OCI-LY1 (cell line): Measurements from ENCODE around the gene POGK.

Experiments used
- H2AFZ ChIP-seq: fragments of 200-600 bp; sonication (generic), shearing (Covaris generic); 2 replicates; pipeline ENCODE4 v1.6.0; 2014; ENCODE audit warnings: antibody characterized with exemption, mild to moderate bottlenecking, low read length
- H3F3A ChIP-seq: fragments of 200-600 bp; sonication (generic), shearing (Covaris generic); 2 replicates; pipeline ENCODE4 v1.6.0; 2014; ENCODE audit warnings: mild to moderate bottlenecking, antibody characterized with exemption, low read length, moderate library complexity; ENCODE audit not compliant: insufficient read depth
- H3K27ac ChIP-seq: fragments of 200-600 bp; sonication (generic); 2 replicates; pipeline ENCODE4 v1.5.1; 2014; ENCODE audit warnings: low read length, mixed run types, mild to moderate bottlenecking, low read depth; ENCODE audit not compliant: poor library complexity, severe bottlenecking
- H3K27me3 ChIP-seq: fragments of 200-600 bp; sonication (generic); 2 replicates; pipeline ENCODE4 v1.6.0; 2014; ENCODE audit warnings: antibody characterized with exemption, mild to moderate bottlenecking, low read length, moderate library complexity; ENCODE audit not compliant: insufficient read depth
- H3K36me3 ChIP-seq: fragments of 200-600 bp; sonication (generic); 2 replicates; pipeline ENCODE4 v1.6.1; 2014; ENCODE audit warnings: mild to moderate bottlenecking, antibody characterized with exemption, low read length, moderate library complexity, mixed read lengths; ENCODE audit not compliant: insufficient read depth
- H3K4me1 ChIP-seq: fragments of 200-600 bp; sonication (generic); 2 replicates; pipeline ENCODE4 v1.5.1; 2014; ENCODE audit warnings: mild to moderate bottlenecking, low read length, moderate library complexity; ENCODE audit not compliant: insufficient read depth, severe bottlenecking
- H3K4me2 ChIP-seq: fragments of 200-600 bp; sonication (generic), shearing (Covaris generic); 2 replicates; pipeline ENCODE4 v1.6.1; 2014; ENCODE audit warnings: low read length
- H3K4me3 ChIP-seq: fragments of 200-600 bp; sonication (generic); 2 replicates; pipeline ENCODE4 v1.5.1; 2014; ENCODE audit warnings: low read length, low read depth, mild to moderate bottlenecking, mixed read lengths; ENCODE audit not compliant: poor library complexity, severe bottlenecking
- H3K79me2 ChIP-seq: fragments of 200-600 bp; shearing (Covaris generic); 2 replicates; pipeline ENCODE4 v1.6.1; 2016; ENCODE audit warnings: mixed run types, low read length, mixed read lengths; ENCODE audit not compliant: insufficient read depth
- H3K9ac ChIP-seq: fragments of 200-600 bp; sonication (generic), shearing (Covaris generic); 2 replicates; pipeline ENCODE4 v1.6.1; 2014; ENCODE audit warnings: mild to moderate bottlenecking, low read length, mixed read lengths
- H3K9me2 ChIP-seq: fragments of 200-600 bp; sonication (generic), shearing (Covaris generic); 2 replicates; pipeline ENCODE4 v1.6.1; 2014; ENCODE audit warnings: low read depth, mild to moderate bottlenecking, low read length, mixed read lengths
- H3K9me3 ChIP-seq: fragments of 200-600 bp; shearing (Covaris generic); 2 replicates; pipeline ENCODE4 v1.6.1; 2014; ENCODE audit warnings: low read length, mixed read lengths
- H4K20me1 ChIP-seq: fragments of 200-600 bp; sonication (generic), shearing (Covaris generic); 2 replicates; pipeline ENCODE4 v1.6.0; 2016; ENCODE audit warnings: mild to moderate bottlenecking, low read length; ENCODE audit not compliant: insufficient read depth
- EZH2 ChIP-seq: fragments of 200-600 bp; sonication (generic), shearing (Covaris generic); IDR thresholded peaks from 2 replicates; pipeline ENCODE4 v1.8.0; 2017; ENCODE audit warnings: borderline replicate concordance, mixed run types, mild to moderate bottlenecking, antibody characterized with exemption, low read length, moderate library complexity, mixed read lengths
- TF ChIP-seq, protein P1 (sequence below): fragments of 200-600 bp; sonication (generic), shearing (Covaris generic); IDR thresholded peaks from 2 replicates; pipeline ENCODE4 v1.5.1; 2017; ENCODE audit warnings: mild to moderate bottlenecking, antibody characterized with exemption, low read length, moderate library complexity, mixed read lengths

POGK gene

DNA sequence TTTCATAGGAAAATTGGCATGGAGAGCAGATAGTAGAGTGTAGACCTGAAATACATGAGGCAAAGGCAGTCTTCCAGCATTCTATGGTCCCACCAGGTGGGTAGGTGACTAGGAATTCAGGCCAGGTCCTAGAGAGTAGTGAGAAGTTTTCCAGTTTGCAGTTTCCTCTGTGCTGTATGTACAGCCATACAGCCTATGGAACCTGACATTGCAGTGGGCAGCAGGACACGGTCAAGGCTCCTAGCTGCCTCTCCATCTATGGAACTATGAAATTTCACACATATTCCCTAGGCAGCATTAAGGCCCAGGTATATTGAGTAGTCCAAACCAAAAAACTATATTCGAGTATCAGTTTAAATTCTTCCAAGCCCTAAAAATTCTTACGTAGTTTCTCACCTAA lies 16.3 kb downstream of the POGK start:
- H3K27ac ChIP-seq: no peak overlapping the region
- no peaks in the 10 kb centered on the region for H3K9me2 ChIP-seq
- no peak overlapping the region for H3K4me3 ChIP-seq
- no peaks in the 10 kb centered on the region for H3K79me2 ChIP-seq
- no peak overlapping the region for H2AFZ ChIP-seq
- H3K4me2 ChIP-seq: no peak overlapping the region
- no peak overlapping the region for H3K9ac ChIP-seq
- H3K27me3 ChIP-seq: no peaks in the 10 kb centered on the region
- no peak for TF ChIP-seq EZH2
- TF ChIP-seq, protein P1, sequence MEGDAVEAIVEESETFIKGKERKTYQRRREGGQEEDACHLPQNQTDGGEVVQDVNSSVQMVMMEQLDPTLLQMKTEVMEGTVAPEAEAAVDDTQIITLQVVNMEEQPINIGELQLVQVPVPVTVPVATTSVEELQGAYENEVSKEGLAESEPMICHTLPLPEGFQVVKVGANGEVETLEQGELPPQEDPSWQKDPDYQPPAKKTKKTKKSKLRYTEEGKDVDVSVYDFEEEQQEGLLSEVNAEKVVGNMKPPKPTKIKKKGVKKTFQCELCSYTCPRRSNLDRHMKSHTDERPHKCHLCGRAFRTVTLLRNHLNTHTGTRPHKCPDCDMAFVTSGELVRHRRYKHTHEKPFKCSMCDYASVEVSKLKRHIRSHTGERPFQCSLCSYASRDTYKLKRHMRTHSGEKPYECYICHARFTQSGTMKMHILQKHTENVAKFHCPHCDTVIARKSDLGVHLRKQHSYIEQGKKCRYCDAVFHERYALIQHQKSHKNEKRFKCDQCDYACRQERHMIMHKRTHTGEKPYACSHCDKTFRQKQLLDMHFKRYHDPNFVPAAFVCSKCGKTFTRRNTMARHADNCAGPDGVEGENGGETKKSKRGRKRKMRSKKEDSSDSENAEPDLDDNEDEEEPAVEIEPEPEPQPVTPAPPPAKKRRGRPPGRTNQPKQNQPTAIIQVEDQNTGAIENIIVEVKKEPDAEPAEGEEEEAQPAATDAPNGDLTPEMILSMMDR: no peak
- peaks cover 100% of the 10 kb centered on the region for H3K36me3 ChIP-seq
- H3F3A ChIP-seq: no peaks in the 10 kb centered on the region
- no peaks in the 10 kb centered on the region for H3K9me3 ChIP-seq
- H3K4me1 ChIP-seq: peaks cover 9% of the 10 kb centered on the region
- H4K20me1 ChIP-seq: no peaks in the 10 kb centered on the region

- Histone ChIP-seq H4K20me1 (no peaks in the 10 kb centered on the region), H2AFZ (no peak overlapping the region), H3K27ac (no peak overlapping the region), H3K9ac (no peak overlapping the region), H3K36me3 (peaks cover 100% of the 10 kb centered on the region), H3K79me2 (no peaks in the 10 kb centered on the region), H3F3A (no peaks in the 10 kb centered on the region), H3K9me2 (no peaks in the 10 kb centered on the region), H3K27me3 (no peaks in the 10 kb centered on the region), H3K9me3 (no peaks in the 10 kb centered on the region), H3K4me3 (no peak overlapping the region), H3K4me1 (peaks cover 2% of the 10 kb centered on the region), H3K4me2 (no peak overlapping the region)
- no peak for TF ChIP-seq EZH2
- TF ChIP-seq, protein P1: no peak
Measured at GRCh38 chr1:166857995-166858394, 18.7 kb downstream of the POGK start.

GRCh38 chr1:166858726-166859419 lies 19.6 kb downstream of the POGK start:
- Histone ChIP-seq H3K4me2 (no peak overlapping the region), H3K9ac (no peak overlapping the region), H4K20me1 (no peaks in the 10 kb centered on the region), H3K36me3 (peaks cover 100% of the 10 kb centered on the region), H3K27ac (no peak overlapping the region), H2AFZ (no peak overlapping the region), H3K4me1 (no peaks in the 10 kb centered on the region), H3K27me3 (no peaks in the 10 kb centered on the region), H3K4me3 (no peak overlapping the region), H3K79me2 (no peaks in the 10 kb centered on the region), H3F3A (no peaks in the 10 kb centered on the region), H3K9me2 (no peaks in the 10 kb centered on the region), H3K9me3 (no peaks in the 10 kb centered on the region)
- no peak for TF ChIP-seq EZH2
- TF ChIP-seq, protein P1: no peak
